Measurements from ENCODE around the gene KLRF1. TPM values are rescaled to one million over a fixed set of nuclear protein-coding genes. Genes with fewer than 3 reads are reported as not detected.

Gene KLRF1
- total RNA-seq, 1 donor, result 0.43 TPM

DNA sequence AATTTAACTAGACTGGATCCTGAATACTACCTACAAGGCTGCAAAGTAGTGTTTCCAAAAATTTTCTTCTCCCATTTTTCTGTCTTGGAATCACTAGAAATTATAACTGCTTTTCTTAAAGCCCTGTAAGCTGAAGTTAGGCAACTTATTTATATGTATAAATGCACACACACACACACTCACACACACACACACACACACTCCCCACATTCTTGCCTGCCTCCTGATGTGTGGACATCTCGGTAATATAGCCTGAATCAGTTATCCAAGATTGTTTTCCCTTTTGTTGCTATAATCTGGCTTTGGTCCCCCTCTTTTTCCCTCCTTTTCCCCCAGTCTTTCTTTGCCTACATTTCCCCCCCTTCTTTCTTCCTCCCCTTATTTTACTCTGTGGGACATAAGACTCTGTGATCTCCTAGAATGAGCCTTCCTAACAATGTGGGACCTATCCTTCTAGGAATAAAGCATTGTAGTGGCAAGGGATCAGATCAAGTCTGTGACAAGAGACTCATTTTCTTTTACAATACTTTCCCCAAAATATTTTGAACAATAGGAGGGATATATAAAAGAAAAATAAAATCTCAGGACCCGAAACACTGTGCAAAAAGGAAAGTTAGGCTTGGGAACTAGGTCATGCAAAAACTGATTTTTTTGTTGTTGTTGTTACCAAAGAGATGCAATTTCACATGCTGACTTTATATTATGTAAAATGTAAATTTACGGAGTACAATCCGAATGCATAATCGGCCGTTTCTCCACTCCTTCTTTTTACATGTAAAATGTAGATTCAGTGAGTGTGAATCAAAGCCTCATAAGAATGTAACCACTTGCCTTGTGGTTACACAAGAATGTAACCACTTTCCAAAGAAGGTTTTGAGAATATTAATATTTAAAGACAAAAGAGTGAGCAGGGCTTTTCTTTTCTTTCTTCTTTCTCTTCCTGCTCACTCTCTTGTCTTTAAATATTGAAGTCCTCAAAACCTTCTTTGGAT, 40.3 kb upstream of the KLRF1 start:
- TF ChIP-seq, protein P1, sequence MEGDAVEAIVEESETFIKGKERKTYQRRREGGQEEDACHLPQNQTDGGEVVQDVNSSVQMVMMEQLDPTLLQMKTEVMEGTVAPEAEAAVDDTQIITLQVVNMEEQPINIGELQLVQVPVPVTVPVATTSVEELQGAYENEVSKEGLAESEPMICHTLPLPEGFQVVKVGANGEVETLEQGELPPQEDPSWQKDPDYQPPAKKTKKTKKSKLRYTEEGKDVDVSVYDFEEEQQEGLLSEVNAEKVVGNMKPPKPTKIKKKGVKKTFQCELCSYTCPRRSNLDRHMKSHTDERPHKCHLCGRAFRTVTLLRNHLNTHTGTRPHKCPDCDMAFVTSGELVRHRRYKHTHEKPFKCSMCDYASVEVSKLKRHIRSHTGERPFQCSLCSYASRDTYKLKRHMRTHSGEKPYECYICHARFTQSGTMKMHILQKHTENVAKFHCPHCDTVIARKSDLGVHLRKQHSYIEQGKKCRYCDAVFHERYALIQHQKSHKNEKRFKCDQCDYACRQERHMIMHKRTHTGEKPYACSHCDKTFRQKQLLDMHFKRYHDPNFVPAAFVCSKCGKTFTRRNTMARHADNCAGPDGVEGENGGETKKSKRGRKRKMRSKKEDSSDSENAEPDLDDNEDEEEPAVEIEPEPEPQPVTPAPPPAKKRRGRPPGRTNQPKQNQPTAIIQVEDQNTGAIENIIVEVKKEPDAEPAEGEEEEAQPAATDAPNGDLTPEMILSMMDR (IDR thresholded peaks at IDR 0.05; ENCODE audit: insufficient read depth, low read depth, low read length), result no peak
- H3K4me3 ChIP-seq (ENCODE audit: low read depth, low read length), result no peak overlapping the region
- DNase-seq (ENCODE audit: low read depth), result peak; percentile 46

DNA sequence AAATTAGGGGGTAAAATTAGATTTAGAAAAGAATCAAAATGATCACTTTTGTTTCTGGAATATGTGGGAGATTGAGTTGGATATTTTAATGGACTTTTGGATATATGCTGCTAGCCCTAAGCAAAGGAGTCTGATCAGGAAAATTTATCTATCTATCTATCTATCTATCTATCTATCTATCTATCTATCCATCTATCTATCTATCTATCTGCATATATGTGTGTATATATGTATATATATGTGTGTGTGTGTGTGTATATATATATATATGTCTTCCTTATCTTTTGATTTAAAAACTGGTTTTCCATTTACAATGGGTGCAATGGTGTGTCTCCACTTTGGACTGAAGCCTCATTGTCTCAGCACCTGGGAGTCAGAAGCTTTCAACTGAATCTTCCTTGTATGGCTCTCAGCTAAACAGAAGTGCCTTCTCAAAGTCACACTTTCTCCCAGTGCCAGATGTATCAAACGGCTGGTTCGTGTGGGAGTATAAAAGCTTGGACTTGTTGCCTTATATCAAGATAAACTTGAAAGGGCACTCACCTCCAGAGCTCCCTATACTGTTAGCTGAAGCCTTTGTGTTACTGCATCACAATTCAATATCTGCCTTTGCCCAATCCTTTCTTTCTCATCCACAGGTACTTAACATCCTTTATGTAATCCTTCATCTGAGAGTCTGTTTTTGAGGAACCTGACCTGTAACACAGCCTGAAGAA, 34.9 kb upstream of the KLRF1 start:
- peak; percentile 23 for DNase-seq (ENCODE audit: low read depth)
- TF ChIP-seq, protein P1 (IDR thresholded peaks at IDR 0.05; ENCODE audit: insufficient read depth, low read depth, low read length), result no peak
- H3K4me3 ChIP-seq (ENCODE audit: low read depth, low read length), result no peak overlapping the region

DNA sequence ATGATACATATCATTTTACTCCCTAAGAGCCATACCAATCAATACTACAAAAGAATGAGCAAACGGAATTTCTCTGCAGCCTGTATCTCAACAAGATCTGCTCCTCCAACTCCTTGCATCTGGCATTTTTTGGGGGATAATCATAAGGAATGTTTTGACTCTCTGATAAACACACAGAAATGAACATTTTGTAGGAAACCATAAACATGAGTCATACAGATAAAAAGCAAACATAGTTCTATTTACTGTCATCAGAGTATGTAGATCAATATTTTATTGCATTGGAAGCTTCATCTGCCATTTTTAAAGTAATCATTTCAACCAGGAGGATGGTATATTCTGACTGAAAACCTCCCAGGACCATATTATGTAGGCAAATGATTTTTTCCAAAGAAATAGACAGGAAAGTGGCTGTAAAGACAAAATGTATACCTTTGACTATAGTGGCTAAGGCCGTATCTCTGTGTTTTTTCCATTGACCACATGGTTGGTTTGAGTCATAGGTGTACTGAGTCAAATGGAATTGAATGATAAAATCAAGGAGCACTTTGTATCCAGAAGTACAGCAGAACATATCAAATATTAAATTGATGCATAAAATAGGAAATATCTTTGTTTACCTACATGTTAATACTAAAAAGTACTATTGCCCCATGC, 34.2 kb upstream of the KLRF1 start:
- H3K4me3 ChIP-seq (ENCODE audit: low read depth, low read length), result no peak overlapping the region
- TF ChIP-seq, protein P1 (IDR thresholded peaks at IDR 0.05; ENCODE audit: insufficient read depth, low read depth, low read length), result no peak
- peak; percentile 77 for DNase-seq (ENCODE audit: low read depth)

DNA sequence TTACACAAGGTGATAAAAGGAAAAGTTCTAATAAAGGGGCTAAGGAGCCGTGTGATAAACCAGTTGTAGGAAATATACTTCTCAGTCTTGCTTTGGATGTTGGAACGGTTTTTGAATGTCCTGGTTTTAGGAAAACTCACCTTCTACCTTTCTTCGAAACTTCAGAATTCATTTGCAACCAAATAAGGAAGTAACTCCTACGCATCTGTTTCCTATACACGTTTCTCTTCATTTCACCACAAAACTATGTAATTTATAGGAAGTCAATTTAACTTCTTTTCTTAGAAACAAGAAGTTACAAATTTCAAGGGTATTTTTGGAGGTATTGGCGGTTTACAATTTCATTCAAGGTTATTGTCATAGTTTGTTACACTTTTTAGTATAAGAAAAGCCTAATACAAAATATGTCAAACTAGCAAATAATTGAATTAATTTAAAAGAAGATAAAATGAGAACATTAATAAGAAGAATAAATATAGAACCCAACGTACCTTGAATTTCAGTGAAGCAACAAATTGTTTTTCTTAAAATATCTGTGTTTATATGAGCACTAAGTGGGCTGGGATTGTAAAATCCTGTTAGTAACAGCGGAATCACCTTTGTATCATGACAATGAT, 33.4 kb upstream of the KLRF1 start:
- DNase-seq (ENCODE audit: low read depth), result no peak
- no peak overlapping the region for H3K4me3 ChIP-seq (ENCODE audit: low read depth, low read length)
- TF ChIP-seq, protein P1 (IDR thresholded peaks at IDR 0.05; ENCODE audit: insufficient read depth, low read depth, low read length), result no peak

DNA sequence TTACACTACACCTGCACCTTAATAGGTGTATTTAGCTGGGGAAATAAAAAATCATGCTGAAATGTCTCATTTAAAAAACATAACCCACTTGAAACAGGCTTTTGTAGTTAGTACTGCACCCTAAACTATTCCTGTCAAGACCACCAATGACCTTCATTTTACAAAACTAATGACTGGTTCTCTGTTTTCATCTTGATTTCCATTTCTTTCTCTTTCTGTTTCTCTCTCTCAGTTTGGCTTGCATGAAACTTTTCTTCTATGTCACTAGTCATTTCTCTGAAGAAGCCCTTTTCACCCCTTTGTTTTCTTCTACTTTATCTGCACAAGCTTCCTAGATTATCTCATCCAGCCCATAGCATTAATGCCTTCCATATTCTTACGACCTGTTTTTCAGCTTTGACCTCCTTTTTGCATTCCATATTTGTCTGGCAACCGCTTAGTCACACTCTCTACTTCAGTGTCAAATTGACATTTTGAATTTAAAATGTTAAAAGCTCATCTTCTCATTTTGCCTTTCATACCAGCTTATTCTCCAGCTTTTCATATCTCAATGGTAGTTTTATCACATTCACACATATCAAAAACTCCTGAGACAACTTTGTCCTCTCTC, 32.7 kb upstream of the KLRF1 start:
- no peak for DNase-seq (ENCODE audit: low read depth)
- TF ChIP-seq, protein P1 (IDR thresholded peaks at IDR 0.05; ENCODE audit: insufficient read depth, low read depth, low read length), result no peak
- no peak overlapping the region for H3K4me3 ChIP-seq (ENCODE audit: low read depth, low read length)

DNA sequence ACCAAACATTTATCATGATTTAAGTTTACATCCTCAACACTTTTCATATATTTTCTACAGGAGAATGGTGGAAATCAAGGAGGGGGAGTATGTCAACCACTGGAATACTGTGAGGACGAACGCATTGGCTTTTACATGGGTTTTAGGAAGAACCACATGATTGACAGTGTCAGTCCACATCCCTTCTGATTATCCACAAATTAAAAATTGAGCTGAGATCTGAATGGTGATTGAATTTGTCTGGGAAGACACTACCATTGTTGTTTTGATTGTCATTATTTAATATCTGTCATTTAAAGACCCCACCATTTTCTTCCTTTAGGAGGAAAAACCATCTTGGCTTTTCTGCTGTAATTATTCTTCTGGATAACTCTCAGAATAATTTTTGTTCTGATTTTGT, 31.3 kb upstream of the KLRF1 start:
- TF ChIP-seq, protein P1 (IDR thresholded peaks at IDR 0.05; ENCODE audit: insufficient read depth, low read depth, low read length), result no peak
- no peak for DNase-seq (ENCODE audit: low read depth)
- no peak overlapping the region for H3K4me3 ChIP-seq (ENCODE audit: low read depth, low read length)
